Stomach (tissue), 4 donors: ENCODE results near the gene DCAF6.

ENCODE experiments used
- EP300 ChIP-seq: sonication (generic); formaldehyde crosslinking; IDR thresholded peaks from one replicate; pipeline ENCODE4 v1.6.1; 2017; ENCODE audit warnings: antibody characterized with exemption
- POLR2A ChIP-seq, 4 donors: fragments of 450-650 bp; IDR thresholded peaks; one replicate each; pipeline ENCODE4 v1.6.1; 2016; ENCODE audit warnings: antibody characterized with exemption in 4 of 4, control low read depth in 2 of 4, mild to moderate bottlenecking in 1 of 4, moderate library complexity in 1 of 4
- POLR2AphosphoS5 ChIP-seq, 3 donors: sonication (generic); formaldehyde crosslinking; IDR thresholded peaks; one replicate each; pipeline ENCODE4 v1.6.1; 2016; ENCODE audit warnings: antibody characterized with exemption in 3 of 3
- TF ChIP-seq, protein P1 (sequence below), 7 experiments: fragments of 450-650 bp in 4 of 7; fragments of 200-600 bp in 3 of 7; sonication (generic) in 3 of 7; IDR thresholded peaks; one replicate each; pipeline ENCODE4 v1.5.1; 2016 to 2019; ENCODE audit warnings: antibody characterized with exemption in 7 of 7, control low read depth in 2 of 7, mild to moderate bottlenecking in 1 of 7

DNA sequence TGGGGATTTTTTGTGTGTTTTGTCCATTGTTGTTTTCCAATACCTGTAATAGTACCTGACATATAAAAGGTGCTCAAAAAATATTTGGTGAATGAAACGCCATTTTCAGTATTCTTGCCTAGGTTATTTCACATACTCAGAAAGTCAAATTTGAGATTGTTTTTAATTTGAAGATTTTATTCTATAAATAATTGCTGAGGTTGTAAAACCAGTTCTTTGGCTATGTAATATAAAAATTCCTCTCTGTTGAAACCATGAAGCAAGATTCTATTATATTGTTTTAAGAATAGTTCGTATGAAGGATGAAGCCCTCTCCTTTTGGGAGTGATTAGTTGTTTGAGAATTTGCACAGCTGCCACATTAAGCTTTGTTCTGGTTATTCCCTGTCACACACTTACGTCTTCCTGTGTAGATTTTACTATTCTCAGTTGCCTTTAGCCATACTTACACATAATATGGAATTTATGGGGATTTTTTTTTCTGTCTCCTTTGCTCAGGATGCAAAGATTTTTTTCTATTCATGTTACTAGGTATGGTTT is 60.6 kb downstream of the DCAF6 start:
- TF ChIP-seq POLR2AphosphoS5 (IDR thresholded peaks at IDR 0.05) (no peak), POLR2A (IDR thresholded peaks at IDR 0.05) (no peak), EP300 (no peak)
- TF ChIP-seq, protein P1, sequence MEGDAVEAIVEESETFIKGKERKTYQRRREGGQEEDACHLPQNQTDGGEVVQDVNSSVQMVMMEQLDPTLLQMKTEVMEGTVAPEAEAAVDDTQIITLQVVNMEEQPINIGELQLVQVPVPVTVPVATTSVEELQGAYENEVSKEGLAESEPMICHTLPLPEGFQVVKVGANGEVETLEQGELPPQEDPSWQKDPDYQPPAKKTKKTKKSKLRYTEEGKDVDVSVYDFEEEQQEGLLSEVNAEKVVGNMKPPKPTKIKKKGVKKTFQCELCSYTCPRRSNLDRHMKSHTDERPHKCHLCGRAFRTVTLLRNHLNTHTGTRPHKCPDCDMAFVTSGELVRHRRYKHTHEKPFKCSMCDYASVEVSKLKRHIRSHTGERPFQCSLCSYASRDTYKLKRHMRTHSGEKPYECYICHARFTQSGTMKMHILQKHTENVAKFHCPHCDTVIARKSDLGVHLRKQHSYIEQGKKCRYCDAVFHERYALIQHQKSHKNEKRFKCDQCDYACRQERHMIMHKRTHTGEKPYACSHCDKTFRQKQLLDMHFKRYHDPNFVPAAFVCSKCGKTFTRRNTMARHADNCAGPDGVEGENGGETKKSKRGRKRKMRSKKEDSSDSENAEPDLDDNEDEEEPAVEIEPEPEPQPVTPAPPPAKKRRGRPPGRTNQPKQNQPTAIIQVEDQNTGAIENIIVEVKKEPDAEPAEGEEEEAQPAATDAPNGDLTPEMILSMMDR (IDR thresholded peaks at IDR 0.05), result no peak
